ENCODE results near the gene HOXA11. TPM values are rescaled to one million over a fixed set of nuclear protein-coding genes. Genes with fewer than 3 reads are reported as not detected.

HOXA11 gene
- total RNA-seq, 2 donors from 2014 or later: not detected

DNA sequence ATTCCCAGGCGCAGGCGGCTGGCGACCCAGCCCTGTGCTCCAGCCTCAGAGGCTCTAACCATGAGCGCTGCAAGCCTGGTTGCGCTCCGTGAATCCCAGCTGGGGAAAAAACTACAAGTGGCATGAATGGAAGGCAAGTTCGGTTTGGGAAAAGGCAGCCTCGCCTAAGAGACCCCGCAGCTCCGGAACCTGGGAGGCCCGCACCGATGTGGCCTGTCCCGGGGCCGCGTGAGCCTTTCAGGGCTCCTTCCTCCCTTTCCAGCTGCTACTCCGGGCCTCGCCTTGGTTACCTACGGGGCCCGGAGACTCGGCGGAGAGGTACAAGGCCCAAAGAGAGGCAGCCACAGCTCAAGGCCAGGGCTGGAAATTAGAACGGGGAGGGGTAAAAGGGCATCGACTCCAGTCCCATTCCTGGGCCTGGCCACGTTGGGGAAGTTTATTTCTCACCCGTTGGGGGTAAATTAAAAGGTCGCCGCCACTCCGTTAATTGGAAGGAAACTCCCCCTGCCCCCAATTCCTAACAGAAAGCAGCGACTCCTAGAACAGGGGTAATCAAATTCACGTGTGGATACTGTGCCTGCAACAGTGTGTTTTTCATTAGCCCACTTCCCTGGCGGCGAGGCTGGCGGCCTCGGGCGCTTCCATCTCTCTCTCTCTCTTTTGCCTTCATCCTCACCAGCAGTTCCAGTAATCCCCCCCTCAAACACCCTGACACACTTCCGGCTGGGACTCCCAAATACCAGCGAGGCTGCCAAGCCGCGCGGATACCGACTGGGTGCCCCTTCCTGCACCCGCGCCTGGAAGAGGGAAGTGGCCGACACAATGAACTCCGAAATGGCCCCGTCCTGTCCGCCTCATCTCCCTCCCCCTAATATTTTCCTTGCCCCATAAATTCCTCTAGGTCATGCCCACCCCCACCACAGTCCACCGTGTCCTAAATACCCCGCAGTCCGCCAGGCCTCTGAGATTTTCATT is 18.2 kb downstream of the HOXA11 start:
- no peaks in the 10 kb centered on the region for H3K36me3 ChIP-seq
- TF ChIP-seq, protein P1, sequence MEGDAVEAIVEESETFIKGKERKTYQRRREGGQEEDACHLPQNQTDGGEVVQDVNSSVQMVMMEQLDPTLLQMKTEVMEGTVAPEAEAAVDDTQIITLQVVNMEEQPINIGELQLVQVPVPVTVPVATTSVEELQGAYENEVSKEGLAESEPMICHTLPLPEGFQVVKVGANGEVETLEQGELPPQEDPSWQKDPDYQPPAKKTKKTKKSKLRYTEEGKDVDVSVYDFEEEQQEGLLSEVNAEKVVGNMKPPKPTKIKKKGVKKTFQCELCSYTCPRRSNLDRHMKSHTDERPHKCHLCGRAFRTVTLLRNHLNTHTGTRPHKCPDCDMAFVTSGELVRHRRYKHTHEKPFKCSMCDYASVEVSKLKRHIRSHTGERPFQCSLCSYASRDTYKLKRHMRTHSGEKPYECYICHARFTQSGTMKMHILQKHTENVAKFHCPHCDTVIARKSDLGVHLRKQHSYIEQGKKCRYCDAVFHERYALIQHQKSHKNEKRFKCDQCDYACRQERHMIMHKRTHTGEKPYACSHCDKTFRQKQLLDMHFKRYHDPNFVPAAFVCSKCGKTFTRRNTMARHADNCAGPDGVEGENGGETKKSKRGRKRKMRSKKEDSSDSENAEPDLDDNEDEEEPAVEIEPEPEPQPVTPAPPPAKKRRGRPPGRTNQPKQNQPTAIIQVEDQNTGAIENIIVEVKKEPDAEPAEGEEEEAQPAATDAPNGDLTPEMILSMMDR (IDR thresholded peaks at IDR 0.05): no peak
- no peak for DNase-seq (ENCODE audit: low spot score)
- H3K27ac ChIP-seq: no peak overlapping the region
- H3K9me3 ChIP-seq: no peaks in the 10 kb centered on the region
- peaks cover 77 to 88% of the 10 kb centered on the region in 2 donors for H3K27me3 ChIP-seq
- H3K4me3 ChIP-seq: no peak overlapping the region
- H3K4me1 ChIP-seq: peaks cover 0 to 41% of the 10 kb centered on the region in 2 donors

DNA sequence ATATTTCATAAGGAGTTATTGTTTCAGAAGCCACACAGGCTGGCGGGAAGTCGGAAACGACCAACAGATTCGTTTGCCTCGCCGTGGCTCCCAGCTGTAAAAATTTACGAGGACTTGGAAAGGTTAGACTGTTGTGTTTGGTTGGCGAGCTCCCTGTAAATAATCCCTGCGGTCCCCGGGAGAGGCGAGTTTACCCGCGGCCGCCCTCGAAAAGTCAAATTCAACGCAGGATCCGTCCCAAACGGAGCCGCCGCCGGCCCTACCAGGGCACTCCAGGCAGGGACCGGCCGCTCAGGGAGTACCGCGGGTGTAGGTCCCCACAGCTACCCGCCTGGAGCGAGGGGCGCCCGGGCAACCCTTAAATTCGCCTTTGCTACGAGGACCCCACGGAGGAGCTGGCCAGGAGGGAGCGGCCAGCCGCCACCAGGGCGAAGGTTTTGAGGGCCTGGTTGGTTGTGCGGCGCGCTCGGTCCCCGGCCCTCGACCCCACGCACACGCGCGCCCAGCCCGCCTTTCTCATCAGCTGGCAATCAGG is 19.0 kb downstream of the HOXA11 start:
- DNase-seq (ENCODE audit: low spot score): no peak
- Histone ChIP-seq H3K27ac (no peak overlapping the region), H3K27me3 (peaks cover 69 to 88% of the 10 kb centered on the region in 2 donors), H3K4me3 (no peak overlapping the region), H3K36me3 (no peaks in the 10 kb centered on the region), H3K4me1 (peaks cover 0 to 48% of the 10 kb centered on the region in 2 donors), H3K9me3 (no peaks in the 10 kb centered on the region)
- TF ChIP-seq, protein P1 (IDR thresholded peaks at IDR 0.05): no peak

GRCh38 chr7:27165089-27165995 is 19.7 kb downstream of the HOXA11 start, which contains the start of gene HOXA9:
Gene HOXA9 (minus strand): TSS chr7:27165537. CDS start chr7:27165457, 80 bp downstream.
- H3K27me3 ChIP-seq: peaks cover 65 to 90% of the 10 kb centered on the region in 2 donors
- H3K36me3 ChIP-seq: no peaks in the 10 kb centered on the region
- H3K9me3 ChIP-seq: no peaks in the 10 kb centered on the region
- H3K4me3 ChIP-seq: peak within 1 kb of the TSS in 1 of 2 donors; percentile 26
- H3K4me1 ChIP-seq: peaks cover 0 to 56% of the 10 kb centered on the region in 2 donors
- H3K27ac ChIP-seq: no peak within 1 kb of the TSS
- TF ChIP-seq, protein P1 (IDR thresholded peaks at IDR 0.05): no peak
- no peak for DNase-seq (ENCODE audit: low spot score)

GRCh38 chr7:27164367-27165088 is 20.5 kb downstream of the HOXA11 start:
- H3K27me3 ChIP-seq: peaks cover 62 to 88% of the 10 kb centered on the region in 2 donors
- H3K36me3 ChIP-seq: no peaks in the 10 kb centered on the region
- H3K4me3 ChIP-seq: peak overlapping the region in 1 of 2 donors; percentile 26
- TF ChIP-seq, protein P1 (IDR thresholded peaks at IDR 0.05): no peak
- H3K9me3 ChIP-seq: no peaks in the 10 kb centered on the region
- DNase-seq (ENCODE audit: low spot score): no peak
- H3K27ac ChIP-seq: no peak overlapping the region
- H3K4me1 ChIP-seq: peaks cover 0 to 53% of the 10 kb centered on the region in 2 donors

DNA sequence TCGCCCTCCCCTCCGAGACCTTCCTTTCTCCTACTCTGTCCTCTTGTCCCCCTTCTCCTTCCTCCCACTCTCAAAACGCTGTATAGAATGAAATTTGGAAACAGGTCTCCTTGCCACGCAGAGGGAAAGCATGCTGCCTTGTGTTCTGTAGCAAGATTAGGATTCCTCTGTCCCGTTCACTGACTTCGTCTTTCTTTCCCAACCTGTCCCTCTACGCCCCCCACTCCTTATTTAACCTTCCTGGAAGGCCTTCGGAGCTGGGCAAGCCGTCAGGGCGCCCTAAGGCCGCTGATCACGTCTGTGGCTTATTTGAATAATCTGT is 21.0 kb downstream of the HOXA11 start:
- H3K27me3 ChIP-seq: peaks cover 61 to 88% of the 10 kb centered on the region in 2 donors

More for the DNA sequence above, 21.0 kb downstream of the HOXA11 start:
- no peak overlapping the region for H3K27ac ChIP-seq
- H3K9me3 ChIP-seq: no peaks in the 10 kb centered on the region
- H3K4me3 ChIP-seq: peak overlapping the region in 1 of 2 donors; percentile 11
- TF ChIP-seq, protein P1 (IDR thresholded peaks at IDR 0.05): no peak
- peaks cover 0 to 50% of the 10 kb centered on the region in 2 donors for H3K4me1 ChIP-seq
- no peaks in the 10 kb centered on the region for H3K36me3 ChIP-seq
- DNase-seq (ENCODE audit: low spot score): no peak
